Endothelial cell of hepatic sinusoid (primary cell): ENCODE data around the gene GPR161.
"Not testable (repeated sequence)": the region's sequence is repeated elsewhere in the genome, so short reads cannot be mapped to it uniquely, and the experiment has no call there.

Experiments used
- in situ Hi-C: cut with HindIII; loops from 2 replicates; pipeline ENCODE4 v1.10.0; 2017; ENCODE audit warnings: low sequenced_read_pairs

GPR161 gene

DNA sequence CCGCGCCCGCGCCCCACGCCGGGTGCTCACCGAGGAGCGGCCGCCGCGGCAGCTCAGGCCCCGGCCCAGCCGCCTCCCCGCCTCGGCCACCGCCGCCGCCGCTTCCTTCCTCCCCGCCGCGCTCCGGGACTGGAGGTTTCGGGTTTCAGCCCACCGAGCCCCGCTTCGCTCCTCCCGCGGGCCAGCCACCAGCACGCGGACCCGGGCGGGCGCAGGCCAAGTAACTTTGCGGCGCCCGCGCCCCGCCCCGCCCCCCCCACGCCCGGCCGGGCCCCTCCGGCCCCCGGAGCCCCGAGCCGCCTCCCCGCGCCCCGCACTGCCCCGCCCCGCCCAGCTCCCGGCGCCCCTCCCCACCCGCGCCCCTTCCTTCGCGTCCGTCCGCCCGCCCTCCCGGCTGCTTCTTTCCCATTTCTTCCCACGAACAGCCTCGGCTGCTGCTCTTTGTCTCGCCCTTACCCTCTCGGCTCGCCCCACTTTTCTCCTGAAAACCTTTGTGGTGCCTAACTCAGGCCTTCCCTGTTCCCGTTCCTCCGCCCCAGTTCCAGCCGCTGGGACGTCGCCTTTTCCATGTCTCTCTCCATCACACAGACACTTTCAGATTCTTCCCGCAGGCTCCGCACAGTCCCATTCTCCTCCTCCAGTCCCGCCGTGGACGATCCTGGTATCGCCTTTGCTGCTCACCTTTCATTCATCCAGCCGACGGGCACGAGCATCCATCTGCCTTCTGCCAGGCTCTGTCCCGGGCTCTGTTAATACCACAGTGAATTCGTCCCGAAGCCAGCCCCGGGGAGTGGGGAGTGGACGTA is at the start of gene GPR161:
Gene GPR161 (minus strand): TSS at position 222 of the 806 bp plus-strand sequence. CDS start 32,080 bp downstream, outside the sequence.
- in situ Hi-C loops, result no loop called here

GRCh38 chr1:168181063-168181720 is 44.5 kb upstream of the GPR161 start:
- in situ Hi-C loops, result not testable (repeated sequence)

DNA sequence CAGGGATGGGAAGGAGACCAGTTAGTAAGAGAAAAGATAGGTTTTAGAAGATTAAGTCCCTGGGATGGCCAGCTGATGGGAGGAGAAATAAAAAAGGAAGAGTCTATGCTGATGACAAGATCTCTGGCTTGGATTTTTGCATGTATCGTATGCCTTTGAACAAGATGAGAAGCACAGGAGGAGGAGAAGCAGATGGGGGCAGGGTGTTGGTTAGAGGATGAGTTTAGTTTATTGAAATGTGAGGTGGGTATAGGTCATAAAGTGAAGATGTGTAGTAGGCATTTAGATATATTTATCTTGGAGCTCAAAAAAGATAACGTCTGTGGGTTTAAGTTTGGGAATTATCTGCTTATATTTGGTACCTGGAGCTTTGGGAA is 43.4 kb upstream of the GPR161 start:
- in situ Hi-C loops, result no loop called here

DNA sequence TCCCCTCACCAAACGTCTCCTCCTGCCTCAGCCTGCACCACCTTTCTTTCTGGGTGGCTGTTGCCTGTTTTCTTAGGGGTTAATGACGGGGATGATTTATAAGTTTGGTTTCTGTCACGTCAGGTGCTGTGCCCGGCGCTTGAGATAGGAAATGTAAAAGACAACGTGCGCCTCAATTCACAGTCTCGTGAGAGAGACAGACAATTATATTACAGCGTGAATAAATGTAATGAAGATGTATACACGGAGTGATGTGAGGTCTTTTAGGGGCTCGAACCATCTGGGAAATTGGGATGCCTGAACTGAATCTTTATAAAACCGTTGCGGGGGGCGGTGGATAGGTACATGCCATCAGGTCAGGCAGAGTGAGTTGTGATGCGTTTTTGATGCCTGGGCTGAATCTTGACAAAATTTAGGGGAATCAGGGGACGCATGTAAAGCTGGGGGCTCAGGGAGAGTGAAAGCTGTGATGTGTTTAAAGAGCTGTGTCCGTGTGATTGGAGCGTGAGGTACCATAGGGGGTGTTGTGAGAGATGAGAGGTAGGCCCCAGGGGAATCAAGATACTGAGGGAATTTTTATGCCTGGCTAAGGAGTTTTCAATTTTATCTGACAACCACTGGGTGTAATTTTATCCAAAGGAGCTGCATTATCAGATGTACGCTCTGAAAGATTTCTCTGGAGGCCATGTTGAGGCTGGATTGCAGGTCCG is 42.9 kb upstream of the GPR161 start:
- in situ Hi-C loops, result no loop called here

GRCh38 chr1:168178638-168179437 is 42.1 kb upstream of the GPR161 start, which contains the start of gene TIPRL:
Gene TIPRL, plus strand, starts transcription at chr1:168178962. Its CDS starts 116 bp downstream, at chr1:168179078.
- in situ Hi-C loops, result no loop called here

DNA sequence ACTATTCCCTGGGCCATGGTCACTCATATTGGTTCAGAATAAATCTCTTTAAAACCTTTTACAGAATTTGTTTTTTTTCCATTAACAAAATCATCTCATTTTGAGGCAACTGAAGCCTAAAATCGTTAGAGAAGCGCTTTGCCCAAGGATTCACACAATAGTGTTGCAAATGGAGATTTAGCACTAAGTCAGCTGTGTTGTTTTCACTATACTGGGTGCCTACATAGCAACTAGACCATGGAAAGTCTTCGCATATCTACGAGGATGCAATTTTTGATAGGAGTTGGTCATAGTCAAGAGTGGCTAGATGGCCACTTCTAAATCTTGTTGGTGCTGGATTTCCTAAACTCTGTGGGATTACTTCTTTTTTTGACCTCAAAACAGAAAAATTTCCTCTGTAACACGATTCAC is 41.5 kb upstream of the GPR161 start:
- in situ Hi-C loops, result no loop called here

DNA sequence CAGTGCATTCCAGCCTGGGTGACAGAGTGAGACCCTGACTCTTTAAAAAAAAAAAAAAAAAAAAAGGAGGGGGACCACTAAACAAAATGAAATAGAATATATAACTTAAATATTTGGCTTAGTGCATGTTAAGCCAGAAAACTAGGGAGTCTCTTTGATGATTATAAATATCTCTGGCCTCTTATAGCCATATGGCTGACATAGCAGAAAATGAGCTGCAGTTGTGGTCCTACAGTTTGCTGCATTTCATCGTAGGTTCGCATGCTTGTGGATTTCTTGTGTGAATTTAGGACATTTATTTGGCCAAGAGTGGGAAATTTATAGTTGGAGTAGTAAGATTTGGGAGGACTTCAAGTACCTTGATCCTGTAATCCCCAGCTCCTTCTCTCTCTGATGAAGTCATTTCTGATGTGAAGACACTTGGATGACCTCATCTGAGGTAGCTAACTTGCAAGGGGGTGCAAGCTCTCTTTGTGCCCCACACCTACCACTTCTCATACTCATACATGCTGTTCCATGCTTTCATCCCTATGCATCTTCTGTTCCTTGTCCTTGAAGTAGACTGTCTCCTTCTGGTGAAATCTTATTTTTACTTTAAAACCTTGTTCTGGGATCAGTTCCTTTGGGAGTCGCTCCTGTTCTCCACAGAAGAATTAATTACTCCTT is 35.7 kb upstream of the GPR161 start:
- in situ Hi-C loops, result no loop called here

DNA sequence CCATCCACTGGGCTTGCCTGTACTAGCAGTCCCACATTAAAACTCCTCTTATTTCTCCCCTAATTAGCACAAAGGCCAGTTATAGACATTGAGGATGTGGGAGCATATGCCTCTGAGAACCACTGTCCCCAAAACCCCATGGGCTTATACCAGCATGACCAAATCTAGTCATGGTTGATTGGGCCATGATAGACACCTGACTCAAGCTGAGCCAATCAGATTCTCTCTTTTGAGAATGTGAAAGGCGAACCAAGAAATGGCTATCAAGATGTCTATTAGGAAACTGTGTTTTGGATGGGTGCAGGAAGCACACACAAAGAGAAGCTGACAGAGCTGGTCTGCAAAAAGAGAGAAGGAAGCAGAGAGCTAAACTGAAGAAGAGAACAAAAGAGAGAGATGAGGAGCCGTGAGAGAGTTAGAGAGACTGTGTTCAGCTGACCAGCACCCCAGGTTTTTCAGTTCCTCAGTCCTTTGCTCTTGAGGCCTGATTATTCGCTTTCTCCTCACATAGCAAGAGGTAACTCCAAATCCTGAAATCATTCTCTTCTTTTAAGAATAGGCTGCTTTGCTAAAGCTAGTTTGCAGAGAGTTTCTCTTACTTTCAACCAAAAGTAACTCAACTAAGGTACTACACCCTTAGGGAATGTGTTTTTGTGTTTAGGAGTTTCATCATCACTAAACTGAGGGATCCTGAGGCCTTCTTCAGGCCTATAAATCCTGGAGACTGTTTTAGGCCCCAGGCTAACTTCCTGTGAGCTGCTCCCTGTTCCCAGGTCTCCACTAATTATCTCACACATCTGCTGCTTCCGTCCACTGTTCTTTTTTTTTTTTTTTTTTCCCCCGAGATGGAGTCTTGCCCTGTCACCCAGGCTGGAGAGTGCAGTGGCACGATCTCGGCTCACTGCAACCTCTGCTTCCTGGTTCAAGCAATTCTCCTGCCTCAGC is 34.1 kb upstream of the GPR161 start:
- in situ Hi-C loops, result no loop called here

GRCh38 chr1:168167806-168168205 is 31.1 kb upstream of the GPR161 start:
- in situ Hi-C loops, result no loop called here

DNA sequence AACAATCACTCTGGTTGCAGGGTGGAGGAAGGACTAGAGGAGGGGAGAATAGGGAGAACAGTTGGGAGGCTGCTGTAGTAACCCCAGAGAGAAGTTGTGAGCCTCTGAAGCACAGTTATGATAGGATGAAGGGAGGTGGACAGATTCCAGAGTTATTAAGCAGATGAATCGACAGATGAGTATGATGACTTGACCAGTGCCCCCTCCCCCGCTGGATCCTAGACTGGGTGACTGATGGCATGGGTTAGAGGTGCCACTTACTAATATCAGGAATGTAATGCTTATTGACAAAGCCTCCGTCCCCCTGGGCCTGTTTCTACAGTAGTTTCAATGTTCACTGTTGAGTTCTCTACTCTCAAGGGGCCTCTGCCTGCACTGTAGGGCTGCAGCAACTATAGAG is 28.0 kb upstream of the GPR161 start:
- in situ Hi-C loops, result loop anchor here (5.0 kb wide), 1 partner anchor 73 kb away; no protein-coding TSS in a partner anchor

GRCh38 chr1:168163670-168164069 is 26.9 kb upstream of the GPR161 start:
- in situ Hi-C loops, result loop anchor here (5.0 kb wide), 1 partner anchor 74 kb away; no protein-coding TSS in a partner anchor

- in situ Hi-C loops, result loop anchor here (5.0 kb wide), 1 partner anchor 76 kb away; no protein-coding TSS in a partner anchor
Observed at GRCh38 chr1:168161459-168161858, 24.7 kb upstream of the GPR161 start.

- in situ Hi-C loops, result loop anchor here (5.0 kb wide), 1 partner anchor 77 kb away; no protein-coding TSS in a partner anchor
Observed at GRCh38 chr1:168159979-168160378, 23.2 kb upstream of the GPR161 start.

DNA sequence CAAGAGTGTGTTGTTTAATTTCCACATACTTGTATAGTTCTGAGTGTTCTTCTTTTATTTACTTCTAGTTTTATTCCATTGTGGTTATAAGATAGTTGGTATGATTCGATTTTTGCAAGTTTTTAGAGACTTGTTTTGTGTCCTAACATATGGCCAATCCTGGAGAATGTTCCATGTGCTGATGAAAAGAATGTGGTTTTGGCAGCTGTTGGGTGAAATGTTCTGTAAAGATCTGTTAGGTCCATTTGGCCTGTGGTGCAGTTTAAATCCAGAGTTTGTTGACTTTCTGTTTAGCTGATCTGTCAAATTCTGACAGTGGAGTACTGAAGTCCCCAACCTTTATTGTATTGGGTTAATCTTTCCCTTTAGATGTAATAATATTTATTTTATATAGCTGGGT is 22.5 kb upstream of the GPR161 start:
- in situ Hi-C loops, result no loop called here

DNA sequence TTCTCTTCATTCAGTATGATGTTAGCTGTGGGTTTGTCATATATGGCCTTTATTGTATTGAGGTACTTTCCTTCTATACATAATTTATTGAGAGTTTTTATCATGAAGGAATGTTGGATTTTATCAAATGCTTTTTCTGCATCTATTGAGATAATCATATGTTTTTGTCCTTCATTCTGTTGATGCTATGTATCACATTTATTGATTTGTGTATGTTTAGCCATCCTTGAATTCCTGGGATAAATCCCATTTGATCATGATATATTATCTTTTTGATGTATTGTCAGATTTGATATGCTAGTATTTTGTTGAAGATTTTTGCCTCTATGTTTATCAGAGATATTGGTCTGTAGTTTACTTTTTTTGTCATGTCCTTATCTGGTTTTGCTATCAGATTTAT is 20.9 kb upstream of the GPR161 start:
- in situ Hi-C loops, result no loop called here

- in situ Hi-C loops, result no loop called here
Observed at GRCh38 chr1:168155910-168156309, 19.2 kb upstream of the GPR161 start.

- in situ Hi-C loops, result not testable (repeated sequence)
Observed at GRCh38 chr1:168154707-168155106, 18.0 kb upstream of the GPR161 start.

GRCh38 chr1:168151935-168152334 is 15.2 kb upstream of the GPR161 start:
- in situ Hi-C loops, result no loop called here

DNA sequence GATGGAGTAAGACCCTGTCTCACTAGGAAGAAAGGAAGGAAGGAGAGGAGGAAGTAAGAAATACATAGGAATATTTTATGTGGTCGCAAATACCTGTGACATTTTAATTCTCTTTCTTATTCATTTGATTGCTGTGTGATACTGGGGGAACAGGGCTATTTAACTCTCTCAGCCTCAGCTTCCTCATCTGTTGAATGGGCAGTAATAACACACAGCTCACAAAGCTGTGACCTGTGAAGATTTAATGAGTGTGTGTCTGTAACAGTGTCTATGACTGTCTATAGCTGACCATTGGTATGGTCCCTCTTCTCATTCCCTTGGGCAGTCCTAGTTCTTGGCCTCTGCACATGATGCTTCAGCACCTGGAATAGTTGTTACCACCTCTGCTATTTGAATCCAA is 13.6 kb upstream of the GPR161 start:
- in situ Hi-C loops, result no loop called here
